CD14-positive monocyte (primary cell): ENCODE results near the gene GATA5. TPM values are rescaled to one million over a fixed set of nuclear protein-coding genes. Genes with fewer than 3 reads are reported as not detected.

Experiments used
- DNase-seq, 3 donors: peaks; one replicate each; pipeline ENCODE4 v3.0.0-alpha.2; 2011 to 2022
- H2AFZ ChIP-seq: 2 replicates; pipeline ENCODE4 v1.6.0; 2012; ENCODE audit warnings: mild to moderate bottlenecking, low read depth, low read length, inconsistent platforms; ENCODE audit not compliant: insufficient read depth, poor library complexity, severe bottlenecking
- H3K27ac ChIP-seq, 2 donors: 1 replicate in 1 of 2; 2 replicates in 1 of 2; pipeline ENCODE4 v1.5.1; 2012 to 2013; ENCODE audit warnings: low read length in 2 of 2, control low read depth in 1 of 2, inconsistent platforms in 1 of 2, low read depth in 1 of 2, mild to moderate bottlenecking in 1 of 2
- H3K27me3 ChIP-seq, 2 donors: one replicate each; pipeline versions ENCODE4 v1.6.0 to v1.6.1; 2011 to 2013; ENCODE audit warnings: low read length in 2 of 2; ENCODE audit not compliant: control insufficient read depth in 2 of 2, insufficient read depth in 2 of 2
- H3K36me3 ChIP-seq, 2 donors: replicated peaks in 1 of 2; 1 replicate in 1 of 2; 2 replicates in 1 of 2; pipeline versions ENCODE4 v1.5.1 to v1.6.1; 2012 to 2013; ENCODE audit warnings: low read length in 2 of 2, control low read depth in 1 of 2, inconsistent platforms in 1 of 2, mild to moderate bottlenecking in 1 of 2; ENCODE audit not compliant: insufficient read depth in 2 of 2, control insufficient read depth in 1 of 2
- H3K4me1 ChIP-seq, 2 donors: 1 replicate in 1 of 2; 2 replicates in 1 of 2; pipeline versions ENCODE4 v1.5.1 to v1.6.1; 2012 to 2013; ENCODE audit warnings: low read length in 2 of 2, control low read depth in 1 of 2, inconsistent platforms in 1 of 2, mild to moderate bottlenecking in 1 of 2, moderate library complexity in 1 of 2; ENCODE audit not compliant: insufficient read depth in 2 of 2, control insufficient read depth in 1 of 2
- H3K4me2 ChIP-seq: replicated peaks from 2 replicates; pipeline ENCODE3; 2012; ENCODE audit warnings: low read length, moderate library complexity, mild to moderate bottlenecking; ENCODE audit not compliant: poor library complexity, severe bottlenecking; ENCODE audit errors: extremely low read depth
- H3K4me3 ChIP-seq, 3 experiments: fragments of 200-600 bp in 1 of 3; sonication (generic) in 1 of 3; replicated peaks in 1 of 3; 1 replicate in 2 of 3; 2 replicates in 1 of 3; pipeline ENCODE4 v1.5.1; 2011 to 2013; ENCODE audit warnings: low read length in 3 of 3, mild to moderate bottlenecking in 3 of 3, control low read depth in 2 of 3, low read depth in 2 of 3, inconsistent platforms in 1 of 3, moderate library complexity in 1 of 3
- H3K79me2 ChIP-seq: 2 replicates; pipeline ENCODE4 v1.6.0; 2012; ENCODE audit warnings: mild to moderate bottlenecking, control low read depth, inconsistent platforms, low read length, moderate library complexity; ENCODE audit not compliant: insufficient read depth
- H3K9ac ChIP-seq: 2 replicates; pipeline ENCODE4 v1.6.0; 2017; ENCODE audit warnings: low read length, mild to moderate bottlenecking; ENCODE audit not compliant: insufficient read depth, poor library complexity, severe bottlenecking
- H3K9me3 ChIP-seq, 2 donors: replicated peaks in 1 of 2; 1 replicate in 1 of 2; 2 replicates in 1 of 2; pipeline versions ENCODE4 v1.5.1 to v1.6.1; 2012 to 2013; ENCODE audit warnings: low read length in 2 of 2, control low read depth in 1 of 2; ENCODE audit not compliant: control insufficient read depth in 1 of 2, insufficient read depth in 1 of 2
- H4K20me1 ChIP-seq: 2 replicates; pipeline ENCODE4 v1.6.0; 2012; ENCODE audit warnings: mild to moderate bottlenecking, low read length, control low read depth, moderate library complexity; ENCODE audit not compliant: insufficient read depth
- H3K27ac Mint-ChIP-seq, 7 donors: one replicate each; pipeline ENCODE4 v1.8.0; 2020; ENCODE audit warnings: mild to moderate bottlenecking in 7 of 7, mixed read lengths in 7 of 7, moderate library complexity in 6 of 7, inconsistent platforms in 2 of 7
- H3K27me3 Mint-ChIP-seq, 3 donors: one replicate each; pipeline ENCODE4 v1.8.0; 2021 to 2022; ENCODE audit warnings: low read depth in 3 of 3, mild to moderate bottlenecking in 3 of 3, mixed read lengths in 3 of 3, moderate library complexity in 3 of 3, inconsistent platforms in 1 of 3
- H3K36me3 Mint-ChIP-seq, 2 donors: one replicate each; pipeline ENCODE4 v1.8.0; 2020; ENCODE audit warnings: mixed read lengths in 2 of 2, inconsistent platforms in 1 of 2, mild to moderate bottlenecking in 1 of 2
- H3K4me1 Mint-ChIP-seq: one replicate; pipeline ENCODE4 v1.8.0; 2020; ENCODE audit warnings: mild to moderate bottlenecking, mixed read lengths
- H3K4me3 Mint-ChIP-seq, 2 donors: one replicate each; pipeline ENCODE4 v1.8.0; 2020; ENCODE audit warnings: mild to moderate bottlenecking in 2 of 2, mixed read lengths in 2 of 2, moderate library complexity in 1 of 2
- H3K9me3 Mint-ChIP-seq, 7 donors: one replicate each; pipeline ENCODE4 v1.8.0; 2020 to 2022; ENCODE audit warnings: mixed read lengths in 7 of 7, mild to moderate bottlenecking in 6 of 7, moderate library complexity in 6 of 7, inconsistent platforms in 2 of 7
- CTCF ChIP-seq: fragments of 200-600 bp; IDR thresholded peaks from one replicate; pipeline ENCODE4 v1.8.0; 2022; ENCODE audit warnings: antibody characterized with exemption, mild to moderate bottlenecking
- WGBS: methylation state at CpG from one replicate; pipeline ENCODE4 v1.1.5; 2013; ENCODE audit warnings: missing lambda C conversion rate; ENCODE audit not compliant: insufficient coverage; 5-methylcytosine and 5-hydroxymethylcytosine counted together
- intact Hi-C, 2 donors: fragments of 100-400 bp; cut with micrococcal nuclease; formaldehyde crosslinking; loops; one replicate each; pipeline versions ENCODE4 v1.15.0 to v1.15.1; 2023
- polyA plus RNA-seq, 3 donors: library from polyadenylated mRNA; depleted of rRNA in 1 of 3; unstranded in 2 of 3; stranded (reverse) in 1 of 3; fragments of 300-500 nt in 2 of 3; fragments of >200 nt in 1 of 3; fragmentation: Illumina TruSeq in 2 of 3; gene quantifications; 1 replicate in 2 of 3; 2 replicates in 1 of 3; pipeline ENCODE4 v1.2.3, GENCODE V29; 2012 to 2021

Gene GATA5
- polyA plus RNA-seq, 3 donors, result not detected

DNA sequence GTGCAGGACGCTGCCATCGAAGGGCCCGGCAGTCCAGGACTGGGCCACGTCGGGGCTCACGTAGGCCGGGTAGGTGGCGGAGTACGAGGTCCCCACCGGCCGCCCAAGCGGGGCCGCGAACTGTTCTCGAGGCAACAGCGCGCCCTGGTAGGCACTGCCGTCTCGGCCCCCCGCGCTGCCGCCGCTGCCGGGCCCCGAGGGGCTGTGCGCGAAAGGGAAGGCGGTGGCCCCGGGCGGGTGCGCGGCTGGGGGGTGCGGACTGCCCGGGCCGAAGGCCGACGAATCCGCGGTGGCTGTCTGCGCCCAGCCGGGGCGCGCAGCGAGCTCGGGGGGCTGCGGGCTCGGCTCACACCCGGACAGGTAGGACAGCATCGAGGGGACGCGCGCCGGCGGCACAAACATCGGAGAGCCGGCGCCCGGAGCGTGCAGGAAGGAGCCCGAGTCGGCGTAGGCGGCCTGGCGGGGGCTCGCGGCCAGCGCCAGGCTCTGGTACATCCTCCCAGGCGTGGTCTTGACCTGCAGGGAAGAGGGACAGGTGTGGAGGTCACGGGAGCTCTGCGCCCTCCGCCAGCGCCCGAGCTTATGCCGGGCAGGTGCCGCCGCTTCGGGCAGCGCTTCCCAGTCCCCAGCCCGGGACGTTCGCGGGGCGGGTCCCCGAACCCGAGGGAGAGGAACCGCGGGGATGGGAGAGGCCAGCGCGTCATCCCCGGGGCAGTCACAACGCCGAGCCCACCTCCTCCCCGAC lies 596 bp downstream of the GATA5 start:
- Histone ChIP-seq H3K4me1 (no peaks in the 10 kb centered on the region), H3K9me3 (peaks cover 0 to 5% of the 10 kb centered on the region in 2 donors), H2AFZ (no peak overlapping the region), H3K27ac (no peak overlapping the region), H3K4me2 (no peak overlapping the region), H3K79me2 (no peaks in the 10 kb centered on the region), H3K9ac (no peak overlapping the region), H3K4me3 (no peak overlapping the region), H3K36me3 (no peaks in the 10 kb centered on the region), H3K27me3 (peaks cover 23 to 78% of the 10 kb centered on the region in 2 donors), H4K20me1 (no peaks in the 10 kb centered on the region)
- Mint-ChIP-seq H3K9me3 (peaks cover 0 to 10% (median 5%) of the 10 kb centered on the region in 7 donors), H3K4me1 (no peaks in the 10 kb centered on the region), H3K36me3 (peaks cover 0 to 1% of the 10 kb centered on the region in 2 donors), H3K27ac (no peak overlapping the region), H3K27me3 (peaks cover 60 to 90% (median 69%) of the 10 kb centered on the region in 3 donors), H3K4me3 (no peak overlapping the region)
- 5% methylated on average over 91 of the region's 93 CpGs for WGBS
- no peak for DNase-seq
- intact Hi-C loops, result no loop called here
- TF ChIP-seq CTCF, result no peak

DNA sequence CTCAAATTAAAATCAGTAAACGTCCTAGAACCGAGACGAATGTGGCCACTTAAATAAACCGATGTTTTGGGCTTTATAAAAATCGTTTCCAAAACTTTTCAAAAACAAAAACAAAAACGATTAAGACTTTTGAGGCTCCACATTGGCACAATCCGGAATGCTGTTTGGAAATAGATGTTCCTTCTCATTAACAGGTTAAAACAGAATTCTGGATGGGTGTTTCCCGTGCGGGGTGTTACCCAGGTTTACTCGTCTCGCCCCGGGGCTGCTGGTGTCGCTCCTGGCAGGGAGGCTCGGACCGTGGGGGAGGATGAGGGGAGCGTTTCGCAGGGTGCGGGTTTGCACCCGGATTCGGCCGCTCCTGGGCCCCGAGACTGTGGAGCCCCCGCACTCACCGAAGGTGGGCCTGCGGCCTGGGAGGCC lies 1.2 kb downstream of the GATA5 start:
- Histone ChIP-seq H3K9me3 (peaks cover 0 to 5% of the 10 kb centered on the region in 2 donors), H3K4me1 (no peaks in the 10 kb centered on the region), H3K9ac (no peak overlapping the region), H3K79me2 (no peaks in the 10 kb centered on the region), H3K27me3 (peaks cover 22 to 79% of the 10 kb centered on the region in 2 donors), H2AFZ (no peak overlapping the region), H3K4me2 (no peak overlapping the region), H4K20me1 (no peaks in the 10 kb centered on the region), H3K27ac (no peak overlapping the region), H3K36me3 (no peaks in the 10 kb centered on the region), H3K4me3 (no peak overlapping the region)
- Mint-ChIP-seq H3K4me3 (peak overlapping the region in 1 of 2 donors; percentile 57), H3K27me3 (peaks cover 65 to 86% (median 71%) of the 10 kb centered on the region in 3 donors), H3K36me3 (peaks cover 0 to 1% of the 10 kb centered on the region in 2 donors), H3K27ac (no peak overlapping the region), H3K4me1 (no peaks in the 10 kb centered on the region), H3K9me3 (peaks cover 0 to 10% (median 5%) of the 10 kb centered on the region in 7 donors)
- intact Hi-C loops, result no loop called here
- WGBS, result 9% methylated on average over 22 of the region's 25 CpGs
- TF ChIP-seq CTCF, result no peak
- no peak for DNase-seq
